GM13977 (cell line): ENCODE results near the gene APOBEC3A.

Source experiments
- DNase-seq: peaks from one replicate; pipeline ENCODE4 v3.0.0; 2012; ENCODE audit warnings: low spot score
- in situ Hi-C: fragments of 300-500 bp; cut with MboI; formaldehyde crosslinking; loops from one replicate; pipeline ENCODE4 v1.12.0; 2022; ENCODE audit warnings: low sequenced_read_pairs, low pct_unique_long_range_greater_than_20kb, mixed read lengths, inconsistent platforms; ENCODE audit not compliant: unreplicated experiment
- TF ChIP-seq, protein P1 (sequence below): IDR thresholded peaks from 2 replicates; pipeline ENCODE4 v1.5.1; 2012; ENCODE audit warnings: mild to moderate bottlenecking, control low read depth; ENCODE audit not compliant: insufficient read depth; ENCODE audit errors: extremely low read depth, missing control alignments

The APOBEC3A gene

DNA sequence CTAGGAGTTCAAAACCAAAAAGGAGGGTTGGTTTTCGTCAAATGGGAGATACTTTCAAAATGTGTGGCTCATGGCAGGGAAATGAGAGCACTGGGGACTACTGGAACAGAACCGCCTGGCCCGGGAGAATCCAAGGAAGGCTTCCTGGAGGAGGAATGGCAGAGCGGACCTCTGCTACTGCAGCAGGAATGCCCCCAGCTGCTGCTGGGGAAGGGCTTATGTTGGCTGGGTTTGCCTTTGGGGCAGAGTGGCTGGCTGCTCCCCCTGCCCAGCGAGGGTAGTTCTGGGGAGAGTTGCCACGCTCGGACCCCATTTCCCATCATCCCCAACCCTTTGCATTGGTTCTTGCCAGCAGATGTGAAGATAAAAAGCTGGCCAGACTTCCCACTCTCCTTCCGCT is 10.6 kb upstream of the APOBEC3A start:
- in situ Hi-C loops = no loop called here
- TF ChIP-seq, protein P1, sequence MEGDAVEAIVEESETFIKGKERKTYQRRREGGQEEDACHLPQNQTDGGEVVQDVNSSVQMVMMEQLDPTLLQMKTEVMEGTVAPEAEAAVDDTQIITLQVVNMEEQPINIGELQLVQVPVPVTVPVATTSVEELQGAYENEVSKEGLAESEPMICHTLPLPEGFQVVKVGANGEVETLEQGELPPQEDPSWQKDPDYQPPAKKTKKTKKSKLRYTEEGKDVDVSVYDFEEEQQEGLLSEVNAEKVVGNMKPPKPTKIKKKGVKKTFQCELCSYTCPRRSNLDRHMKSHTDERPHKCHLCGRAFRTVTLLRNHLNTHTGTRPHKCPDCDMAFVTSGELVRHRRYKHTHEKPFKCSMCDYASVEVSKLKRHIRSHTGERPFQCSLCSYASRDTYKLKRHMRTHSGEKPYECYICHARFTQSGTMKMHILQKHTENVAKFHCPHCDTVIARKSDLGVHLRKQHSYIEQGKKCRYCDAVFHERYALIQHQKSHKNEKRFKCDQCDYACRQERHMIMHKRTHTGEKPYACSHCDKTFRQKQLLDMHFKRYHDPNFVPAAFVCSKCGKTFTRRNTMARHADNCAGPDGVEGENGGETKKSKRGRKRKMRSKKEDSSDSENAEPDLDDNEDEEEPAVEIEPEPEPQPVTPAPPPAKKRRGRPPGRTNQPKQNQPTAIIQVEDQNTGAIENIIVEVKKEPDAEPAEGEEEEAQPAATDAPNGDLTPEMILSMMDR = no peak
- no peak for DNase-seq

DNA sequence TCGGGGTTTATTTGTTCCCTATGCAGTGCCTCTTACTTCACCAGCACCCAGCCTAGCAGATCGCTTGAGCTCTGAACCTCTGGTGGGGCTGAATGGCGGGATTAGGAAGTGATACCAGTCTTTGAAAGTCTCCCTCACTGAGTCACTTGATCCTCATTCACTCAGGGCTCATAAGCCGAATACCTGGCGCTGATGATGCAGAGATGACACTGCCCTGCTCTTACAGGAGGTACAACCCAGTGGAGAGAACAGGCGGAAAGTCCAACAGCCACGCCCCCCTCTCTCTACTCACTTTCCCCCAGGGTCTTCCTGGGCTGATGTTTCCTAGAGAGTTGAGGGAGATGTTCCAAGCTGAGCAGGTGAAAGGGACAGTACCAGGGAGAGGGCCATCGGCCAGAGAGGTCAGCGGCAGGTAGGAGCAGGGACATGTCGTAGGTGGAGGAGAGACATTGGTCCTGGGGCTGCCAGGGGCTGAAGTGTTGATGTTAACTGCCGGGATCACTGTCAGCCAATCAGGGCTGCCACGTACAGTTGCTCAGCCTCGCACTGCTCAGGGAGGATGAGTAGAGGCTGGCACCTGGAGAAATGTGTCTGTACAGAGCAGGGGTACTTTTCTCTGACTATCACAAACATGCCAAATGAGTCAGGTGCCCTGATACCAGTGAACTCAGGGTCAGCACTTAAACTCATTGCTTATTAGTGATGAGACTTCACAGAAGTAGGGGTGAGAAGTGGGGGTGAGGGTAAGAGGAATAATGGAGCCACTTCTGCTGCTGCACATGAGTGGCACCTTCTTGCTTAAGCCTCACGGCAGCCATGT is 9.9 kb upstream of the APOBEC3A start:
- in situ Hi-C loops = no loop called here
- DNase-seq = peak; percentile 17
- TF ChIP-seq, protein P1 = no peak

DNA sequence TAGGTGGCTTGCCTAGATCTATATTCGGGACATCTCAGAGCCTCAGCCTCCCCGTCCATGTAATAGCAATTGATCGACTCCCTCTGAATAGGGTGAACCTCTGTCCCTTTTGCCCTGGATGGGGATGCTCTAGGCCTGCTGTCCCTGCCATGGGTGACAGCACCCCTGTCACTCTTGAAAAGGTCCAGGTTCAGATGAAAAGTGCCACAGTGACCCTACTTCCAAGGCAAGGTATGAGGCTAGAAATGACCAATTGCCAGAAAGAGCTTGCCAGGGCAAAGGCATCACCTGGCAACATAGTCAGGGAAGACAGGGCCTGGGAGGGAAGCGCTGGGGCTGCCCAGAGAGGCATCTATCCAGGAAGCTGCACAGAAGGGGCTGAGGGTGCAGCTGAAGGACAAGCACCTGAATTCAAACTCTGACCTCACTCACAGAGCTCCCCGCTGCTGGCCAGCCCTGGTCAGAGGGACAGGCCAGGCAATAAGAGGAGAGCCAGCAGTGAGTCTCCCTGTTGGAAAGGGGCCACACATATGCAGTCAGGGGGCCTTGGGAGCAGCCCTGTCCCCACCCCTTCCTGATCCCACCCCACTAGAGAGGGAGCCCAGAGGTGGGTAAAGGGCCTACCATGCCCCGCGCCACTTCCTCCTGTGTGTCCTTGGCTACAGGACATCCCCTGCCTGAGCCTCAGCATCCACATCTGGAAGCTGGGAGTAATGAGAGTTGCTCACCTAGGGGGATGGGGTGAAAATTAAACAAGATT is 9.0 kb upstream of the APOBEC3A start:
- TF ChIP-seq, protein P1 = no peak
- no peak for DNase-seq
- in situ Hi-C loops = no loop called here

DNA sequence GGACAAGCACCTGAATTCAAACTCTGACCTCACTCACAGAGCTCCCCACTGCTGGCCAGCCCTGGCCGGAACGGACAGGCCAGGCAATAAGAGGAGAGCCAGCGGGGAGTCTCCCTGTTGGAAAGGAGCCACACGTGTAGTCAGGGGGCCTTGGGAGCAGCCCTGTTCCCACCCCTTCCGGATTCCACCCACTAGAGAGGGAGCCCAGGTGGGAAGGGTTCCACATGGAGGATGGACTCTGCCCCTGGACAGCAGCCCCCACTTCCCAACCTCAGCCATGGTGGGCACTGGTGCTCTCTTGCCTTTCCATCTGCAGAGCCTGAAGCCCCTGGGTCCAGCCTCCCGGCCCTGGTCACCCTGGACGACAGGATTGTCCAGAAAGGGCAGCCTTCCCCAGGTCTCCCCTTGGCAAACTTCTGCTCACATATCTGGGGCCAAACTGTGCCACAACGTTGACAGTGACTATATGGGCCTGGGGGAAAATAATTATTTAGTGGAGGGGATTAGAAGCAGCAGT is 7.5 kb upstream of the APOBEC3A start:
- TF ChIP-seq, protein P1 = no peak
- in situ Hi-C loops = no loop called here
- no peak for DNase-seq

DNA sequence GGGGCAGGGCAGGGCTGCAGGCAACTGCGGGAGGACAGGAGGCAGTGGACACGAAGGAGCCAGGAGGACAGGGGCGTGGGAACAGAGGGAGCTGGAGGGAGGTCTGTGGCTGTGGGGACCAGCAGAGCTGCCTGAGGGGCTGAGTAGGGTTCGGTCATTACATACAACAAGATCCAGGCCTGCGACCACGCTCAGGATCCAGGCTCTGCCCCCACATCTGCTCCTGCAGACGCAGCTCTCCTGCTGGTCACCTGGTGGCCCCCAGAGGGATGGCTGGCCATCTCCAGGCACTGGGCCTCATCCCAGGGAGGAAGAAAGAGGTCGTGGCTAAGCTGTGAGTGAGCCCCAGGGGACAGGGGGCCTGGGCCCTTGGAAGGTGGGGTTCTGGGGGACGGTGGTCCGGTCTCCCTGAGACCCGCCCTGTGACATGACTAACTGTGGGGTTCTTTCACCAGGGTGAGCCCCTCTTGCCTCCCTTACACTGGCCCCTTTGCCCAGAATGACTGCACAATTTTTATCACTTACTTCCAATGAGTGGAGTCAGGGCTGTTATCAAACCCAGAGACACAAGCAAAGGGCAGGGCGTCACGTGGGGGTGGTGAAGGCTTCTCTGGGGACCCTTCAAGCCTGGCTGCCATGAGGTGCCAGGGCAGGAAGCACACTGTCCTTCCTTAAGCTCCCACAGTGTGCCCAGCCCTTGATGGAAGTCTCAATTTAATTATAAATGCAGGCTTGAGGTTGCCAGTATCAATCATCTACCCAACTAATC is 6.7 kb upstream of the APOBEC3A start:
- in situ Hi-C loops = no loop called here
- TF ChIP-seq, protein P1 = no peak
- no peak for DNase-seq

DNA sequence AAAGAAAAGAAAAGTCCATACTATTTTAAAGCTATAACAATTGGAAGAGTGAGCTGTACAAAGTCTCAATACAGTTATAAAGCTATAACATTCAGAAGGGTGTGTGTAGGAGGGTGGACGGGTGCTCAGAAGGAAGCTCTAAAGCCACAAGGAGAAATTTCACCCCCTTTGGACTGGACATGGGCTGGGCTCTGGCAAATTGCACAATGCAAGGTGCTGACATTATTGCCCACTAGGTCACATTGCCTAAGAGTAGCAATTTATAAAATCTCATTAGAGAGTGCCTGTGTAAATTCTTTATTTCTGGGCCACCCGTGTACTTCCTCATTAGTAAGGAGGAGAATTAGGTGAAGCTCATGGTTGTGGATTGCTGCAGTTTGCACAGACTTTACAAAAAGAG is 5.7 kb upstream of the APOBEC3A start:
- TF ChIP-seq, protein P1 = no peak
- in situ Hi-C loops = no loop called here
- no peak for DNase-seq
